ENCODE results near the gene UQCRC1.

The UQCRC1 gene

GRCh38 chr3:48569808-48570450 lies 39.5 kb downstream of the UQCRC1 start:
- no peak for DNase-seq

- DNase-seq = no peak
Measured at GRCh38 chr3:48569400-48569799, 40.0 kb downstream of the UQCRC1 start.

DNA sequence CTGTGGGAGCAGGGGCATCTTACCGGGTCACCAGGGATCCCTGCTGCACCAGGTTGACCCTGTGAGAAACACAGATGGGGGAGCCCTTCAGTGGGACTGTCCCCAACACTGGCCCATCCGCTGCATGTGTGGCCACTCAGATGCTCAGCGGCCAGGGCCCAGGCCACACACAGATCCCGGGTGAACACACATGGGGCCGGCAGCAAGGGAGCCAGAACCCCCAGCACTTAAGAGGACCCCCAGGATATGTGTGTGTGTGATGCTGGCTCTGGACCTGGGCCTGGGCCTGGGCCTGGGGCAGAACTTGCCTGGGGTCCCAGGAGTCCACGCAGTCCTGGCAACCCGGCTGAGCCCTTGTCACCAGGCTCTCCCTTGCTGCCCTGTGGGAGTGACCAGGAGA lies 41.0 kb downstream of the UQCRC1 start:
- no peak for DNase-seq

GRCh38 chr3:48567500-48567899 lies 41.9 kb downstream of the UQCRC1 start:
- no peak for DNase-seq

DNA sequence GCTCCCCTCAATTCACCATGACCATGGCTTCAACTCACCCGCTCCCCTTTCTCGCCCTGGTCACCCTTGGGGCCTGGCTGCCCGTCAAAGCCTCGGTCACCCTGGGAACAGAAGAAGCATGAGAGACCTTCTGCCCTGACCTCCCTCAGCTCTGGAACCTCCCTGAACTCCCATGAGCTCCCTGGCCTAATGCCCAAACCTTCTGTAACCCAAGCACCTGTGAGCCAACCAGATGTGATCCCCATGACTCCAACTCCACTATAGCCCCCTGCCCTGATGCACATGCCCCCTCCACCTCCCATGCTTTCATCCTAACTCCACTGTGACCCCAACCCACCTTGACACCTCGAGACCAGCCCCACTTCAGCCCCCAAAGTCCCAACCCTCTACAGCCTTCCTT lies 42.4 kb downstream of the UQCRC1 start:
- DNase-seq = no peak

- no peak for DNase-seq
Measured at GRCh38 chr3:48566401-48566760, 43.1 kb downstream of the UQCRC1 start.

DNA sequence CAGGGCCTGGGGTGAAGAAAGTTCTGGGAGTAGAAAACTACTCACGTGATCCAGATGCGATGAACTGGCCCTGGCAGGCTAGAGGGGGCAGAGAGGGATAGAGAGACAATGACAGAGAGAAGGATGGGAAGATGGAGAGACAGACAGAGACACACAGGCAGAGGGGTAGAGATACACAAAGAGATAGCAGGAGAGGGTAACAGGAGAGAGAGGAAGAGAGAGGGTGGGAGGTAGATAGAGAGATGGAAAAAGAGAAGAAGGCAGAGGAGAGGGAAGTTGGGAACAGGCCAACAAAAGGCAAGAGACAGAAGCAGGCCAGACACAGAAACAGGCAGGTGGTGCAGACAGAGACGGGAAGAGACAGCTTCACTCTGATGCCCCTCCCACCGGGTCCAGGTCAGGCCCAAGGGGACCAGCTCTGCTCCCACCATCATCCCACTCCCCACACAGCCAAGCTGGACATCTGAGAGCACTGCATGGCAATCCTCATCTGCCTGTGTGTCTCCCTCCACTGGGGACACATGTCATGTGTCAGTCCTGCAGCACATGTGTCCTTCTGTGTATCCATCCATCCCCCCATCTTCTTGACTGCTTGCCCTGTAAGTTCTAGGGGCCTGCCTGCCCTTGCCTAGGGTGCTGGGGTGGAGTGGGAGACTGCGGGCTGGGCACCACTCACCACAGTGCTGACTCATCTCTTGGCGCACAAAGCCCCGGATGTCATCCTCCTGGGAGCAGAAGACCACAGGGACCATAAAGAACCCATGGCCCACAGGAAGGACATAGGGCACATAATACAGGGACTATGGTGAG lies 43.6 kb downstream of the UQCRC1 start:
- DNase-seq = no peak

GRCh38 chr3:48565186-48565585 lies 44.3 kb downstream of the UQCRC1 start:
- no peak for DNase-seq

DNA sequence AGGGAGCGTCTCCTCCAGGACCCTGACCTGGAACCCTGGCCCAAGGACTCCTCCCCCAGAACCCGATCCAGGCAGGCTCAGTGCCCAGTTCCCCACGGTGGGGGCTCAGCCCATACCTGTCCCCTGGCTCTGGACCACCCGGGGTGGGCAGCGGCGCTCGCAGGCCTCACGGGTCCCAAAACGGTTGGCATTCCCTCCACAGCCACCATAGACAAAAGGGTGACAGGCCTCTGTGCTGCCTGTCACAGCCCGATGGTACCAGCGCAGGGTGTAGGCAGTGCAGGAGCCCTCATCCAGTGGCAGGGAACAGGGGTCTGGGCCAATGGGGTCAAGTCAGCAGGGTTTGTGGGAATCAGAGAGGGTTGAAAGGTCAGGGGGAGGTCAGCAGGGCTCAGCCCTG lies 44.8 kb downstream of the UQCRC1 start:
- DNase-seq = no peak

GRCh38 chr3:48564022-48564421 lies 45.4 kb downstream of the UQCRC1 start:
- DNase-seq = no peak

GRCh38 chr3:48563382-48563918 lies 46.0 kb downstream of the UQCRC1 start, which contains the start of gene UCN2:
Gene UCN2, minus strand, starts transcription at chr3:48563781. Its CDS starts 657 bp downstream, at chr3:48563124.
- no peak for DNase-seq

DNA sequence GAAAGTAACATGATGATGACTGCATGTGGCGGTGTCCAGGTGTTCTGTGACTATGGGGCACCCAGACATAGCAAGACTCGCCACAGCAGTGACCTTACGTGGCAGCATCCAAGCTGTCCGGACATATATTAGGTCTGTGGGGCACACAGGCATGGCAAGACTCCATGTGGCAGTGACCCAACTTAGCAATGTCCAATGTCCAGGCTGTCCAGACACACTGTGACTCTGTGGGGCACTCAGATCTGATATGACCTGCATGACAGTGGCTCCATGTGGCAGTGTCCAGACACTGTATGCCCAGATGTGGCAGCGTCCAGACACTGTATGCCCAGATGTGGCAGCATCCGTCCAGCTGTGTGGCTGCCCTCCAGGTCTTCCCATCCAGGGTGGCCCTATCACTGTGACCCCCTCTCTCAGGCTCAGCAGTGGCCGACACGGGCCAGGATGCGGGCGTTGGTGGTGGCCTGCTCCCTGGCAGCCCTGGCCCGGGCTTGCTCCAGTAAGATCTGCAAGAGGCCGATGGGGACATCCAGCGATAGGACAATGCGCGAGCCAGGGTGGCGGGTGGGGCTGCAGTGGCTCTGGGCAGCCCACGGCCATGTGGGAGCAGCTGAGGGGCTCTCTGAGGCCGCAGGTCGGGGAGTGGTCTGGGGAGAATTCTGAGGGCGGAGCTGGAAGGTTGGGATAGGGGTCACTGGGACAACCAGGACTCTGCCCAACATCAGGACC lies 46.9 kb downstream of the UQCRC1 start:
- no peak for DNase-seq

DNA sequence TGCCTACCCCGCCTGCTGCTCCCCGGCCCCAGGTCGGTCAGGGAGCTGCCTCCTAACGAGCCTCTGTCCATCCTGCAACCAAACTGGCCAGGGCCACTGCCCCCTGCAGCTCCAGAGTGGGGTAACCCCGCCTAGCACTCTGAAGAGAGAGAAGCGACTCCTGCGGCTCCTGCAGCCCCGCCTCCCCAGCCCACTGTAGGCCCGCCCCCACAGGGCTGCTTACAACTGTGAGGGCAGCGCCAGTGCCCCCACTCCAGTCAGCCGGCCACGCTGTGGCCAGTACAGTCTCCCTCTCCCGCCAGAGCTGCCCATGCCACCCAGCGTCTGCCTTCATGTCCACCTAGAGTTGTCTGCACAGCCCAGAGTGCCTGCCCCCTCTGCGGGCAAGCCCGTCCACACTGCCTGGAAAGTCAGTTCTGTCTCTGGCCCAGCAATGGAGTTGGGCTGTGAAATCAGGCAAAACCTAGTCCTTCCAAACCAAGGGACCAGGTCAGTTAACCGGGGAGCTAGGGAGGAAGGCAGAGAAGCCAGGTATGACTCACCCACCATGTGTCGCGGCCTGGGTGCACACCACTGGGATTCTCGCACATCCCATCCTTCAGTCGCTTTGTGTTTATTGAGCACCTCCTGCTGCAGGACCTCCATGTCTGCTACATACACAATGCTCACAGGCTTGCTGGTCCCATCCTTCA lies 48.3 kb downstream of the UQCRC1 start:
- DNase-seq = no peak

DNA sequence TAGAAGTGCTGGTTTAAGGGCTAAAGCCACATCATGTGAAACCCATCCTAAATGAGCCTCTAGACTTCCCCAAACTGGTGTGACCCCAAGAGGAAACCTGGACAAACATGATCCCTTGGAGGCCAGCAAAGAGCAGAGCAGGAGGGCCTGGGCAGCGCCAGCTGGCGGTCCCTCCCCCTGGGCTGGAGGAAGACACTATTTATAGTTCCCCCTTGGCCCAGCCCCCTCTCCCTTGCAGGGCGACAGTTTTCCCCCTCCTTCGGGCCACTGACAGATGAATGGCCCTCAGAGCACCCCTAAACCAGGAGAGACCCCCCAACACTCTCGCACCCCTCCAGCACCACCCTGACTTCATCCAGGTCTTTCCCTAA lies 48.8 kb downstream of the UQCRC1 start:
- no peak for DNase-seq

- DNase-seq = no peak
Measured at GRCh38 chr3:48558493-48559134, 50.8 kb downstream of the UQCRC1 start.

- DNase-seq = peak; percentile 96
Measured at GRCh38 chr3:48556796-48557626, 52.4 kb downstream of the UQCRC1 start, which contains the start of gene PFKFB4. Gene PFKFB4, minus strand, starts transcription at chr3:48556803. Its CDS starts 26 bp downstream, at chr3:48556777.

DNA sequence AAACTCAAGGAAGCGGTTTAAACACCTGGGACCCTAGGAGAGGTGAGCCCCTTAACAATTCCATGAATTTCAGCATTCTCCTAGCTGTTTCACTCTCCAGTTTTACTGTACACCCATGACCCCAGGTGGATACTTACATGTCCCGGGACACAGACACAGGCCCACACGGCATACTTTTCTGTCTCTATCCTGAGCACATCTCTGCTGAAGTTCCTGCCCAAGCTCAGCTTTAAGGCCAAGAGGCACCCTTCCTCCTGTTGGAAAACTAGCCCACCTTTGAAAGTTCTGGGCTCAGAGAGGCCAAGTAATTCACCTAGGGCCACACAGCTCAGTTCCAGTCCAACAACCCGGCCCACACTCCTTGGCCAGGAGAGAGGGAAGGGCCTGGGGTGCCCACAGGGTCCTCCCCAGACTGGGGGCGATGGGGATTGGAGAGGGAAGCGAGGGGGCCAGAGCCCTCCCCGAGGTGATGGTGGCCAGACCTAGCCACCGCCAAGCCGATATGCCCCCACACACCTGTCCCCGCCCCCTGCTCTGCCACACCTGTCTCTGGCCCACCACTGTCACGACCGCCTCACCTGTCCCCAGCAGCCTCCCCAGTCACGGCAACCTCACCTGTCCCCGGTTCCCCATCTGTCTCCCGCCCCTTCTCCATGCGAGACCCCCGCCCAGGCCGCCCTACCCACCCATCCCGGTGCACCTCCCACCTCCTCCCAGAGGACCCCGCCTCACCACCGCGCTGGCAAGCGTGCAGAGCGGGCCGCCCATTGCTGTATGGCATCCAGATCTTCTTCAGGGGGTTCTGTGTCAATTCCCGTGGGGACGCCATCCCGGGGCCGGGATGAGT lies 53.3 kb downstream of the UQCRC1 start:
- DNase-seq = no peak

DNA sequence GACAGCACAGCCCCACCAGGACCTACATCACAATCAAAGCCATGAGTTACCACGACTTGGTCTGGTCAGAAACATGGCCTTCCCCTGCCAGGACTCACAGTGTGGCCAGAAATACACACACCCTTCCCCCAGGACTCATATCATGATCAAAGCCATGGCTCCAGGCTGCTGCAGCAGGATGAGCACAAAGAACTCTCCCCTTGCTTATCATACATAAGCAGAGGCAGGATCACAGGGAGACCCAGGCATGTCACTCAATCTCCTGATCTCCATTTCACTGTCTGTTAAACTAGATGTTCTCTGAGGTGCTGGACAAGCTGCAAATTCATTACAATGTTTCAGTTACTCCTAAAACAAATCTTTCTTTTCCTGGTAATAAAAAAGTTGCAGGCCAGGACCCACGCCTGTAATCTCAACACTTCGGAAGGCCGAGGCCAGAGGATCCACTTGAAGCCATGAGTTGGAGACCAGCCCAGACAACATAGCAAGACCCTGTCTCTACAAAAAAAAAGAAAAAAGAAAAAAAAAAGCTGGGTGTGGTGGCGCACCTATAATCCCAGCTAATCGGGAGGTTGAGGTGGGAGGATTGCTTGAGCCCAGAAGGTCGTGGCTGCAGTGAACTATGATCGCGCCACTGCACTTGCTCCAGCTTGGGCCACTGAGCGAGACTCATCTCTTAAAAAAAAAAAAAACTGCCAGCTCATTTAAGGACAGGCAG lies 54.1 kb downstream of the UQCRC1 start:
- no peak for DNase-seq
